HG03469 (cell line): Measurements from ENCODE around the gene GTF2H3.
"Not testable (repeated sequence)": the region's sequence is repeated elsewhere in the genome, so short reads cannot be mapped to it uniquely, and the experiment has no call there.

ENCODE experiments used
- ATAC-seq: cut with Tn5 transposase; IDR thresholded peaks from one replicate; pipeline ENCODE4 v1.9.1; 2021; ENCODE audit warnings: mild to moderate bottlenecking, moderate library complexity, moderate number of reproducible peaks; ENCODE audit not compliant: unreplicated experiment

GTF2H3 gene

GRCh38 chr12:123633379-123634141, at the start of gene GTF2H3, which contains the start of gene EIF2B1:
Gene GTF2H3, plus strand, starts transcription at chr12:123633829. Its CDS starts 31 bp downstream, at chr12:123633860.
Gene EIF2B1, minus strand, starts transcription at chr12:123633686. Its CDS starts 129 bp downstream, at chr12:123633557.
- ATAC-seq: peak; percentile 83

GRCh38 chr12:123591702-123592481, 41.7 kb upstream of the GTF2H3 start:
- ATAC-seq: no peak

- ATAC-seq: no peak
Observed at GRCh38 chr12:123595729-123596128, 37.9 kb upstream of the GTF2H3 start.

GRCh38 chr12:123597100-123597499, 36.5 kb upstream of the GTF2H3 start:
- no peak for ATAC-seq

- ATAC-seq: no peak
Observed at GRCh38 chr12:123598522-123598921, 35.1 kb upstream of the GTF2H3 start.

- ATAC-seq: no peak
Observed at GRCh38 chr12:123599310-123599709, 34.3 kb upstream of the GTF2H3 start.

GRCh38 chr12:123599721-123600120, 33.9 kb upstream of the GTF2H3 start:
- ATAC-seq: no peak

GRCh38 chr12:123601602-123602489, 31.8 kb upstream of the GTF2H3 start, which contains the start of gene DDX55:
Gene DDX55, plus strand, starts transcription at chr12:123602099. Its CDS starts 50 bp downstream, at chr12:123602149.
- peak; percentile 67 for ATAC-seq

- ATAC-seq: no peak
Observed at GRCh38 chr12:123602651-123603195, 30.9 kb upstream of the GTF2H3 start.

- ATAC-seq: not testable (repeated sequence)
Observed at GRCh38 chr12:123603495-123603894, 30.1 kb upstream of the GTF2H3 start.

- ATAC-seq: no peak
Observed at GRCh38 chr12:123607756-123608155, 25.9 kb upstream of the GTF2H3 start.

GRCh38 chr12:123608182-123608581, 25.4 kb upstream of the GTF2H3 start:
- ATAC-seq: no peak

- ATAC-seq: no peak
Observed at GRCh38 chr12:123614110-123614509, 19.5 kb upstream of the GTF2H3 start.

- no peak for ATAC-seq
Observed at GRCh38 chr12:123614531-123614930, 19.1 kb upstream of the GTF2H3 start.

GRCh38 chr12:123617144-123617543, 16.5 kb upstream of the GTF2H3 start:
- no peak for ATAC-seq

GRCh38 chr12:123617580-123617979, 16.0 kb upstream of the GTF2H3 start:
- no peak for ATAC-seq

- no peak for ATAC-seq
Observed at GRCh38 chr12:123621101-123621500, 12.5 kb upstream of the GTF2H3 start.

GRCh38 chr12:123621619-123622530, 11.8 kb upstream of the GTF2H3 start:
- no peak for ATAC-seq

- ATAC-seq: no peak
Observed at GRCh38 chr12:123634142-123634561, 523 bp downstream of the GTF2H3 start.
